Smooth muscle cell (in vitro differentiated cells): Measurements from ENCODE around the gene ATCAY. TPM values are rescaled to one million over a fixed set of nuclear protein-coding genes. Genes with fewer than 3 reads are reported as not detected.
"Not testable (repeated sequence)": the region's sequence is repeated elsewhere in the genome, so short reads cannot be mapped to it uniquely, and the experiment has no call there.

Source experiments
- DNase-seq: peaks from one replicate; lab custom pipeline; 2025; ENCODE audit not compliant: unreplicated experiment; lab: John Stamatoyannopoulos, UW
- H2AFZ ChIP-seq: fragments of 200-600 bp; sonication (generic); 2 replicates; pipeline ENCODE4 v1.6.0; 2016; ENCODE audit warnings: antibody characterized with exemption, low read depth, mild to moderate bottlenecking
- H3F3A ChIP-seq: fragments of 200-600 bp; sonication (generic); 2 replicates; pipeline ENCODE4 v1.6.0; 2017; ENCODE audit warnings: antibody characterized with exemption, low read depth
- H3K27ac ChIP-seq: fragments of 200-600 bp; sonication (generic); 2 replicates; pipeline ENCODE4 v1.5.1; 2016; ENCODE audit warnings: low read depth, mild to moderate bottlenecking
- H3K27me3 ChIP-seq: fragments of 200-600 bp; sonication (generic); 2 replicates; pipeline ENCODE4 v1.6.1; 2016; ENCODE audit warnings: low read depth, mild to moderate bottlenecking
- H3K36me3 ChIP-seq: fragments of 200-600 bp; sonication (generic); 2 replicates; pipeline ENCODE4 v1.5.1; 2016; ENCODE audit warnings: low read depth
- H3K4me1 ChIP-seq: fragments of 200-600 bp; sonication (generic); 2 replicates; pipeline ENCODE4 v1.5.1; 2016; ENCODE audit warnings: low read depth
- H3K4me2 ChIP-seq: fragments of 200-600 bp; sonication (generic); 2 replicates; pipeline ENCODE4 v1.6.0; 2016; ENCODE audit warnings: mild to moderate bottlenecking
- H3K4me3 ChIP-seq: fragments of 200-600 bp; sonication (generic); 2 replicates; pipeline ENCODE4 v1.5.1; 2016; ENCODE audit warnings: mild to moderate bottlenecking
- H3K79me2 ChIP-seq: fragments of 200-600 bp; sonication (generic); 2 replicates; pipeline ENCODE4 v1.6.0; 2016; ENCODE audit warnings: low read depth, mild to moderate bottlenecking
- H3K9ac ChIP-seq: fragments of 200-600 bp; sonication (generic); 2 replicates; pipeline ENCODE4 v1.6.0; 2016; ENCODE audit warnings: low read depth
- H3K9me3 ChIP-seq: fragments of 200-600 bp; sonication (generic); replicated peaks from 2 replicates; pipeline ENCODE4 v1.5.1; 2016; ENCODE audit warnings: low read depth
- H4K20me1 ChIP-seq: fragments of 200-600 bp; sonication (generic); 2 replicates; pipeline ENCODE4 v1.6.0; 2016; ENCODE audit warnings: low read depth
- CTCF ChIP-seq: fragments of 200-600 bp; sonication (generic); IDR thresholded peaks from 2 replicates; pipeline ENCODE4 v1.5.1; 2017; ENCODE audit warnings: borderline replicate concordance, mild to moderate bottlenecking, antibody characterized with exemption; ENCODE audit not compliant: insufficient read depth, poor library complexity, severe bottlenecking
- WGBS: methylation state at CpG from one replicate; pipeline ENCODE4 v1.1.7; 2016; ENCODE audit warnings: low lambda C conversion rate; 5-methylcytosine and 5-hydroxymethylcytosine counted together
- polyA plus RNA-seq: library from polyadenylated mRNA; unstranded; fragments of >200 nt; fragmentation: Nextera tagmentation; extraction: Ambion mirVana; gene quantifications from 2 replicates; pipeline ENCODE4 v1.2.1, GENCODE V29; 2016
- total RNA-seq: library from RNA; depleted of rRNA; stranded (reverse); fragments of >200 nt; gene quantifications from 2 replicates; pipeline ENCODE4 v1.2.3, GENCODE V29; 2014

Gene ATCAY
- total and polyA plus RNA-seq, 2 experiments from 2014 or later, result 0.09 to 1.1 TPM

DNA sequence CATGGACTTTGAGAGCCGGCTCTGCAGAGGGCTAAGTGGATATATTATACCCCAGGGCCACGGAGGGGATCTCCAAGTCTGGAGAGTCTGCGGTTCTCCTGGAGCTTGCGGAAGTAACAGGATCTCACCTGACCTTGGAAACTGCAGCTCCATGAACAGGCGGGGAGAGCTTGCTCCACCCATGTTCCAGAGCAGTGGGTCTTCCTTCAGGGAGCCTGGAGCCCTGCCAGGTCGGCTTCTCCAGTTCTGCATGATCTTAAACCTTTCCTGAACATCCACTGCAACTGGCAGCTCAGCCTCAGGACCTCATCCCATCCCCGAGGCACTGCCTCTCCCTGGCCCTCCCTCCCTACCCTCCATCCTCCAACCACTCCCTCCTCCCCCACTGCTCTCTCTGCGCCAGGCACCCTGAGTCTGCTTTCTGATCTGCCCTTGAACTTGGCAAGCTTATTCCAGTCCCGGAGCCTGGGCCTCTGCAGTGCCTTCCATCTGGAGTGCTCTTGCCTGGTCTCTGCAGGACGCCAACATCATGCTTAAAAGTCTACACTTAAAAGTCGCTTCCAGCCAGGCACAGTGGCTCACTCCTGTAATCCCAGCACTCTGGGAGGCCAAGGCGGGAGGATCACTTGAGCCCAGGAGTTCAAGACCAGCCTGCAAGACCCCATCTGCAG lies 13.2 kb downstream of the ATCAY start:
- Histone ChIP-seq H3K27ac (no peak overlapping the region), H3K4me3 (no peak overlapping the region), H3K79me2 (no peaks in the 10 kb centered on the region), H3K27me3 (no peaks in the 10 kb centered on the region), H3K4me1 (no peaks in the 10 kb centered on the region), H3K9ac (no peak overlapping the region), H2AFZ (no peak overlapping the region), H4K20me1 (no peaks in the 10 kb centered on the region), H3K36me3 (no peaks in the 10 kb centered on the region), H3F3A (no peaks in the 10 kb centered on the region), H3K4me2 (no peak overlapping the region), H3K9me3 (no peaks in the 10 kb centered on the region)
- no peak for TF ChIP-seq CTCF
- WGBS, result 85% methylated on average over 11 of the region's 12 CpGs
- DNase-seq, result no peak

DNA sequence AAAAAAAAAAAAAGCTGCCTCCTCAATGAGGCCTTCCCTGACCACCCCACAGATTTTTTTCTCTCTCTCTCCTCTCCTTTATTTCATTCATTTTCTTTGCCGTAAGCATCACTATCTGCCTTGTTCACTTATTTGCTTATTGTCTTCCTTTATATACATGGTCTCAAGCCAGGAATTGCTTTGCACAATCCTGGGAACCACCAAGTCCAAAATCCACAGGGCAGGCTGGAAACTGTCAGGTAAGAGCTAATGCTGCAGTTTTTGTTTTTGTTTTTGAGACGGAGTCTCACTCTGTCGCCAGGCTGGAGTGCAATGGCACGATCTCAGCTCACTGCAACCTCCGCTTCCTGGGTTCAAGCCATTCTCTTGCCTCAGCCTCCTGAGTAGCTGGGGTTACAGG lies 14.5 kb downstream of the ATCAY start:
- not testable (repeated sequence) for H3F3A ChIP-seq, H3K9me3 ChIP-seq, H3K4me2 ChIP-seq, H3K79me2 ChIP-seq, H2AFZ ChIP-seq, DNase-seq, H3K4me3 ChIP-seq, H3K36me3 ChIP-seq, H4K20me1 ChIP-seq, H3K4me1 ChIP-seq, H3K27me3 ChIP-seq, H3K27ac ChIP-seq, H3K9ac ChIP-seq
- 97% methylated on average over 5 of the region's 5 CpGs for WGBS

DNA sequence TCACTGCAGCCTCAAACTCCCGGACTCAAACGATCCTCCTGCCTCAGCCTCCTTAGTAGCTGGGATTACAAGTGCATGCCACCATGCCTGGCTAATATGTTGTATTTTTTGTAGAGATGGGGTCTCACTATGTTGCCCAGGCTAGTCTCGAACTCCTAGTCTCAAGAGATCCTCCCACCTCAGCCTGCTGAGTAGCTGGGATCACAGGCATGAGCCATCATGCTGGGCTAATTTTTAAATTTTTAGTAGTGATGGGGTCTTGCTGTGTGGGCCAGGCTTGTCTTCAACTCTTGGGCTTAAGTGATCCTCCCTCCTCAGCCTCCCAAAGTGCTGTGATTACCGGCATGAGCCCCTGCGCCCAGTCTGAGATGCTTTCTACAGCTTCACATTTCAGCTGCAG lies 15.3 kb downstream of the ATCAY start:
- TF ChIP-seq CTCF, result no peak
- Histone ChIP-seq H3K4me3 (no peak overlapping the region), H3K9me3 (no peaks in the 10 kb centered on the region), H3F3A (no peaks in the 10 kb centered on the region), H4K20me1 (no peaks in the 10 kb centered on the region), H3K27ac (no peak overlapping the region), H3K4me1 (no peaks in the 10 kb centered on the region), H3K9ac (no peak overlapping the region), H3K36me3 (no peaks in the 10 kb centered on the region), H3K4me2 (no peak overlapping the region), H3K79me2 (no peaks in the 10 kb centered on the region), H3K27me3 (no peaks in the 10 kb centered on the region), H2AFZ (no peak overlapping the region)
- WGBS, result 86% methylated on average over 5 of the region's 5 CpGs
- no peak for DNase-seq

- whole genome bisulfite sequencing, result 95% methylated on average over 4 of the region's 4 CpGs
- Histone ChIP-seq H3K36me3 (no peaks in the 10 kb centered on the region), H3K9ac (no peak overlapping the region), H3K4me1 (no peaks in the 10 kb centered on the region), H3K9me3 (no peaks in the 10 kb centered on the region), H3K27me3 (no peaks in the 10 kb centered on the region), H2AFZ (no peak overlapping the region), H3K4me2 (no peak overlapping the region), H3K27ac (no peak overlapping the region), H3K4me3 (no peak overlapping the region), H3K79me2 (no peaks in the 10 kb centered on the region), H3F3A (no peaks in the 10 kb centered on the region), H4K20me1 (no peaks in the 10 kb centered on the region)
- no peak for TF ChIP-seq CTCF
- DNase-seq, result no peak
Observed at GRCh38 chr19:3897936-3898335, 17.5 kb downstream of the ATCAY start.
